ENCODE results near the gene FOXS1. TPM values are rescaled to one million over a fixed set of nuclear protein-coding genes. Genes with fewer than 3 reads are reported as not detected.
A peak's percentile ranks its signal among the peaks of the same experiment; 100 is the strongest.

FOXS1 gene
- polyA plus RNA-seq, 3 donors, result not detected

GRCh38 chr20:31803552-31804291 is 41.7 kb downstream of the FOXS1 start:
- no peak overlapping the region for H3K4me3 ChIP-seq (replicated peaks in 1 of 3; ENCODE audit: low read depth in 2 of 3, low read length in 3 of 3)
- WGBS (ENCODE audit: insufficient coverage), result 76% methylated on average over 6 of the region's 7 CpGs
- H3K9ac ChIP-seq (ENCODE audit: insufficient read depth, low read length, poor library complexity, severe bottlenecking), result no peak overlapping the region
- H4K20me1 ChIP-seq (ENCODE audit: insufficient read depth, low read length), result no peaks in the 10 kb centered on the region
- no peak overlapping the region for H3K27ac ChIP-seq (ENCODE audit: low read depth in 1 of 2, low read length in 2 of 2)
- H2AFZ ChIP-seq (ENCODE audit: insufficient read depth, low read depth, low read length, poor library complexity, severe bottlenecking), result no peak overlapping the region
- no peak overlapping the region for H3K4me3 Mint-ChIP-seq
- no peaks in the 10 kb centered on the region for H3K79me2 ChIP-seq (ENCODE audit: insufficient read depth, low read length)
- intact Hi-C loops (cut with micrococcal nuclease), result no loop called here
- H3K27me3 ChIP-seq (ENCODE audit: control insufficient read depth in 2 of 2, insufficient read depth in 2 of 2, low read length in 2 of 2), result no peaks in the 10 kb centered on the region
- H3K4me1 ChIP-seq (ENCODE audit: control insufficient read depth in 1 of 2, insufficient read depth in 2 of 2, low read length in 2 of 2), result no peaks in the 10 kb centered on the region
- H3K4me2 ChIP-seq (replicated peaks; ENCODE audit: extremely low read depth, low read length, poor library complexity, severe bottlenecking), result no peak overlapping the region
- H3K27ac Mint-ChIP-seq, result peak overlapping the region in 1 of 7 donors; percentile 0
- H3K9me3 ChIP-seq (replicated peaks in 1 of 2; ENCODE audit: control insufficient read depth in 1 of 2, insufficient read depth in 1 of 2, low read length in 2 of 2), result no peaks in the 10 kb centered on the region
- peaks cover 60 to 89% of the 10 kb centered on the region in 2 donors for H3K36me3 Mint-ChIP-seq
- peaks cover 45 to 89% of the 10 kb centered on the region in 2 donors for H3K36me3 ChIP-seq (replicated peaks in 1 of 2; ENCODE audit: control insufficient read depth in 1 of 2, insufficient read depth in 2 of 2, low read length in 2 of 2)
- H3K27me3 Mint-ChIP-seq (ENCODE audit: low read depth in 3 of 3), result peaks cover 0 to 2% (median 1%) of the 10 kb centered on the region in 3 donors
- no peaks in the 10 kb centered on the region for H3K9me3 Mint-ChIP-seq
- TF ChIP-seq CTCF (IDR thresholded peaks at IDR 0.05), result no peak
- no peak for DNase-seq
- peaks cover 6% of the 10 kb centered on the region for H3K4me1 Mint-ChIP-seq

- peaks cover 63 to 91% of the 10 kb centered on the region in 2 donors for H3K36me3 Mint-ChIP-seq
- Histone ChIP-seq H4K20me1 (ENCODE audit: insufficient read depth, low read length) (no peaks in the 10 kb centered on the region), H3K9ac (ENCODE audit: insufficient read depth, low read length, poor library complexity, severe bottlenecking) (no peak overlapping the region), H3K9me3 (replicated peaks in 1 of 2; ENCODE audit: control insufficient read depth in 1 of 2, insufficient read depth in 1 of 2, low read length in 2 of 2) (no peaks in the 10 kb centered on the region), H3K36me3 (replicated peaks in 1 of 2; ENCODE audit: control insufficient read depth in 1 of 2, insufficient read depth in 2 of 2, low read length in 2 of 2) (peaks cover 56 to 95% of the 10 kb centered on the region in 2 donors), H3K4me3 (replicated peaks in 1 of 3; ENCODE audit: low read depth in 2 of 3, low read length in 3 of 3) (no peak overlapping the region), H3K4me1 (ENCODE audit: control insufficient read depth in 1 of 2, insufficient read depth in 2 of 2, low read length in 2 of 2) (no peaks in the 10 kb centered on the region), H3K27me3 (ENCODE audit: control insufficient read depth in 2 of 2, insufficient read depth in 2 of 2, low read length in 2 of 2) (no peaks in the 10 kb centered on the region), H3K4me2 (replicated peaks; ENCODE audit: extremely low read depth, low read length, poor library complexity, severe bottlenecking) (no peak overlapping the region), H2AFZ (ENCODE audit: insufficient read depth, low read depth, low read length, poor library complexity, severe bottlenecking) (no peak overlapping the region), H3K27ac (ENCODE audit: low read depth in 1 of 2, low read length in 2 of 2) (no peak overlapping the region), H3K79me2 (ENCODE audit: insufficient read depth, low read length) (no peaks in the 10 kb centered on the region)
- no peak for DNase-seq
- H3K4me3 Mint-ChIP-seq, result no peak overlapping the region
- peaks cover 6% of the 10 kb centered on the region for H3K4me1 Mint-ChIP-seq
- H3K9me3 Mint-ChIP-seq, result no peaks in the 10 kb centered on the region
- H3K27ac Mint-ChIP-seq, result peak overlapping the region in 1 of 7 donors; percentile 18
- H3K27me3 Mint-ChIP-seq (ENCODE audit: low read depth in 3 of 3), result peaks cover 0 to 2% (median 0%) of the 10 kb centered on the region in 3 donors
- no peak for TF ChIP-seq CTCF (IDR thresholded peaks at IDR 0.05)
- intact Hi-C loops (cut with micrococcal nuclease), result no loop called here
- 99% methylated on average over 6 of the region's 7 CpGs for WGBS (ENCODE audit: insufficient coverage)
Measured at GRCh38 chr20:31801508-31801907, 43.9 kb downstream of the FOXS1 start.

All from CD14-positive monocyte (primary cell).